ENCODE data around the gene SERPINB1.

Gene SERPINB1

GRCh38 chr6:2793534-2794151 lies 48.0 kb downstream of the SERPINB1 start:
- no peaks in the 10 kb centered on the region for H3K27me3 ChIP-seq (ENCODE audit: insufficient read depth, low read length)
- no peak overlapping the region for H3K4me3 ChIP-seq (ENCODE audit: low read depth, low read length)
- no peak overlapping the region for H3K27ac ChIP-seq (ENCODE audit: low read depth, low read length)
- H2AFZ ChIP-seq (ENCODE audit: low read length, unreplicated experiment): no peak overlapping the region
- peaks cover 26% of the 10 kb centered on the region for H3K4me1 ChIP-seq (ENCODE audit: control insufficient read depth, insufficient read depth, low read length, unreplicated experiment)
- no peaks in the 10 kb centered on the region for H3K36me3 ChIP-seq (ENCODE audit: insufficient read depth, low read length)
- no peaks in the 10 kb centered on the region for H3K79me2 ChIP-seq (ENCODE audit: control insufficient read depth, insufficient read depth, low read length, unreplicated experiment)

DNA sequence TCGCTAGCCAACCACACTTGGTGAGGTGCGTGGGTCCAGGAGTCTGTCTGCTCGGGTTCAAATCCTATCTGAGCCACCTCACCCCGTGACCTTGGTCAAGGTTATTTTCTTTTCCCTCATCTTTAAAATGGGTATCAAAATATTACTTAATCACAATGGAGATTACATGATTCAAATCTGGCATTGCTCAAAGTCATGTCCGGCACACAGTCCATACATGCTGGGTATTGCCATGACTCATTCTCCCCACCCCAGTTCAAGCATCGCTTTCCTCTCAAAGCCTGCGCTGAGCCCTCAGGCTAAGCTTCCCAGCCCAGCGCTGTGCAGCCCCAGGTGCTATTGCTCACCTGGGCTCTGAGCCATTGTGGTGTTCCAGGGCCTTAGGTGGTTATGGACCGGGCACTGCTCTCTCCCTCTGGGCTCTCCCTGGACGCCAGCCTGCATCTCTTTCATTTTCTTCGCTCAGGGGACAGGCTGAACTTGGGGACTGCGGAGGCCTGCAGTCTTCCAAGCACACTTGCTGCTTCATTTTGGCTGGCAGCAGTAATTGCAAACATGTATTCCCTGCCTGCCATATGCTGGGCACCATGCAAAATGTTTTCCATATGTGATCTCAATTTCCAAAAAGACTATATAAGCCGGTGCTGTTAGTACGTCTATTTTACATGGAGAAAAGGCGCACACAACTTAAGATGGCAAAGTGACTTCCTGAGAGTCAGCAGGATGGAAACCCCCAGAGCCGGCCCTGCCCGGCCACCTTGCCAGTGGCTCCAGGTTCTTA lies 49.1 kb downstream of the SERPINB1 start:
- Histone ChIP-seq H3K27ac (ENCODE audit: low read depth, low read length) (no peak overlapping the region), H3K4me3 (ENCODE audit: low read depth, low read length) (no peak overlapping the region), H2AFZ (ENCODE audit: low read length, unreplicated experiment) (no peak overlapping the region), H3K4me1 (ENCODE audit: control insufficient read depth, insufficient read depth, low read length, unreplicated experiment) (peaks cover 26% of the 10 kb centered on the region), H3K27me3 (ENCODE audit: insufficient read depth, low read length) (no peaks in the 10 kb centered on the region), H3K79me2 (ENCODE audit: control insufficient read depth, insufficient read depth, low read length, unreplicated experiment) (no peaks in the 10 kb centered on the region), H3K36me3 (ENCODE audit: insufficient read depth, low read length) (no peaks in the 10 kb centered on the region)

DNA sequence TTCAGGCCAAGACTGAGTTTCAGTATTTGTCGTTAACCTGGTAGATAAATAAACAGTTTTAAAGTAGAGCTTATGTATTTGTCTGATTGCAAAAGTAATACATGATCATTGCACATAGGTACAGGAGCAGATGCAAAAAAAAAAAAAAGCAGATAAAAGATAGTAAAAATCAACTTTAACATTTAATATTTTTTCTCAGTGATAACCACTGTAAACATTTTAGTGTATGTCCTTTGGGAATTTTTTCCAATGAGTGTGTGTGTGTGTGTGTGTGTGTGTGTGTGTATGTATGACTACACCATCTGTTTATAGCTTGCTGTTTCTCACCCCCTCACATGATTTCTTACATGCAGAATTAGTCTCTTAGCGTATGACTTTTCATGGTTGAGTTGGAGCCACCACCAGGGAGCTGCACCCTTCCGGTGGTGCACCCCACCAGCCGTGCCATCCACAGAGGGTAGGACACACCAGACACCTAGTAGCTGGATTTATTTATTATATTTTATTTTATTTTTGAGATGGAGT lies 50.2 kb downstream of the SERPINB1 start:
- H3K36me3 ChIP-seq (ENCODE audit: insufficient read depth, low read length): no peaks in the 10 kb centered on the region
- H2AFZ ChIP-seq (ENCODE audit: low read length, unreplicated experiment): no peak overlapping the region
- H3K27ac ChIP-seq (ENCODE audit: low read depth, low read length): peak overlapping the region; percentile 98
- no peaks in the 10 kb centered on the region for H3K27me3 ChIP-seq (ENCODE audit: insufficient read depth, low read length)
- H3K4me3 ChIP-seq (ENCODE audit: low read depth, low read length): no peak overlapping the region
- no peaks in the 10 kb centered on the region for H3K79me2 ChIP-seq (ENCODE audit: control insufficient read depth, insufficient read depth, low read length, unreplicated experiment)
- peaks cover 26% of the 10 kb centered on the region for H3K4me1 ChIP-seq (ENCODE audit: control insufficient read depth, insufficient read depth, low read length, unreplicated experiment)

- no peaks in the 10 kb centered on the region for H3K79me2 ChIP-seq (ENCODE audit: control insufficient read depth, insufficient read depth, low read length, unreplicated experiment)
- H3K27ac ChIP-seq (ENCODE audit: low read depth, low read length): peak overlapping the region; percentile 98
- peaks cover 26% of the 10 kb centered on the region for H3K4me1 ChIP-seq (ENCODE audit: control insufficient read depth, insufficient read depth, low read length, unreplicated experiment)
- no peaks in the 10 kb centered on the region for H3K27me3 ChIP-seq (ENCODE audit: insufficient read depth, low read length)
- H2AFZ ChIP-seq (ENCODE audit: low read length, unreplicated experiment): peak overlapping the region; percentile 85
- peak overlapping the region; percentile 67 for H3K4me3 ChIP-seq (ENCODE audit: low read depth, low read length)
- no peaks in the 10 kb centered on the region for H3K36me3 ChIP-seq (ENCODE audit: insufficient read depth, low read length)
These were observed 50.8 kb downstream of the SERPINB1 start for GRCh38 chr6:2790588-2791449.

- no peaks in the 10 kb centered on the region for H3K79me2 ChIP-seq (ENCODE audit: control insufficient read depth, insufficient read depth, low read length, unreplicated experiment)
These were observed 55.4 kb downstream of the SERPINB1 start for GRCh38 chr6:2786269-2786668.

DNA sequence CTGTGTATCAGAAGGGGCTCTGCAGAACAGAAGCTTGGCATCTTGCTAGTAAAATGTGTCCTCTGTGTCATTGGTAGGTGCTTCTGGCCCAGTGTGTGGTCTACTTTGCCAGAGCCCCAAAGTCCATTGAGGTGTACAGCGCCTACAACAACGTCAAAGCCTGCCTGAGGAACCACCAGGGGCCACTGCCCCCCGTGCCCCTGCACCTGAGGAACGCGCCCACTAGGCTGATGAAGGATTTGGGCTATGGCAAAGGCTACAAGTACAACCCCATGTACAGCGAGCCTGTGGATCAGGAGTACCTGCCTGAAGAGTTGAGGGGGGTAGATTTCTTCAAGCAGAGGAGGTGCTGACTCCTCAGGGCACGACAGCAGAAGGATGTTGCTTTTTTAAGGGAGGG lies 56.7 kb downstream of the SERPINB1 start:
- peaks cover 8% of the 10 kb centered on the region for H3K4me1 ChIP-seq (ENCODE audit: control insufficient read depth, insufficient read depth, low read length, unreplicated experiment)
- H3K36me3 ChIP-seq (ENCODE audit: insufficient read depth, low read length): no peaks in the 10 kb centered on the region; the same call in 1 of the 2 replicates

More at GRCh38 chr6:2786269-2786668, 55.4 kb downstream of the SERPINB1 start:
- Histone ChIP-seq H3K36me3 (ENCODE audit: insufficient read depth, low read length) (no peaks in the 10 kb centered on the region; the same call in 1 of the 2 replicates), H3K4me3 (ENCODE audit: low read depth, low read length) (no peak overlapping the region), H3K27ac (ENCODE audit: low read depth, low read length) (no peak overlapping the region), H3K27me3 (ENCODE audit: insufficient read depth, low read length) (no peaks in the 10 kb centered on the region), H3K4me1 (ENCODE audit: control insufficient read depth, insufficient read depth, low read length, unreplicated experiment) (peaks cover 22% of the 10 kb centered on the region), H2AFZ (ENCODE audit: low read length, unreplicated experiment) (no peak overlapping the region)

DNA sequence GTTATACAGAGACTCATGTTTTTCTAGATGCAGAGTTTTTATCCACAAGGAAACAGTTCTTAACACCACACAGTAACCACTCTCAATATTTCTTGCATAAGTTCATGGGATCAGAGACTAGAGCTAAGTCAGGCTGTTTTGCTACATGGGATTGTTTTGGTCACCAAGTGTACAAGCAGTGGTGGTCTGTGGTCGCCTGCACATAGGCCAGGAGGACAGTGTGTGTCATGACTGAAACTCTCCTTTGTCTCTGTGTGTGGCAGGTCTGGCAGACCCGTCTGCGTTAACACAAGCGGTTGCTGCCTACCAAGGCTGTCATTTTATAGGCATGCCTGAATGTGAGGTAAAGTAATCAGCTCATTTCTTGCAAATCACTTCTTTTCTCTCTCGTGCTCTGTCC lies 57.6 kb downstream of the SERPINB1 start:
- peaks cover 4% of the 10 kb centered on the region; the same call in 1 of the 2 replicates for H3K36me3 ChIP-seq (ENCODE audit: insufficient read depth, low read length)
- no peak overlapping the region for H2AFZ ChIP-seq (ENCODE audit: low read length, unreplicated experiment)
- H3K27ac ChIP-seq (ENCODE audit: low read depth, low read length): no peak overlapping the region
- peaks cover 2% of the 10 kb centered on the region for H3K4me1 ChIP-seq (ENCODE audit: control insufficient read depth, insufficient read depth, low read length, unreplicated experiment)
- H3K79me2 ChIP-seq (ENCODE audit: control insufficient read depth, insufficient read depth, low read length, unreplicated experiment): peaks cover 6% of the 10 kb centered on the region
- H3K27me3 ChIP-seq (ENCODE audit: insufficient read depth, low read length): no peaks in the 10 kb centered on the region
- no peak overlapping the region for H3K4me3 ChIP-seq (ENCODE audit: low read depth, low read length)

More for the DNA sequence above, 56.7 kb downstream of the SERPINB1 start:
- Histone ChIP-seq H3K27ac (ENCODE audit: low read depth, low read length) (no peak overlapping the region), H3K79me2 (ENCODE audit: control insufficient read depth, insufficient read depth, low read length, unreplicated experiment) (peaks cover 6% of the 10 kb centered on the region), H3K27me3 (ENCODE audit: insufficient read depth, low read length) (no peaks in the 10 kb centered on the region), H3K4me3 (ENCODE audit: low read depth, low read length) (no peak overlapping the region), H2AFZ (ENCODE audit: low read length, unreplicated experiment) (no peak overlapping the region)

GRCh38 chr6:2783188-2783963 lies 58.3 kb downstream of the SERPINB1 start:
- Histone ChIP-seq H3K36me3 (ENCODE audit: insufficient read depth, low read length) (peaks cover 4% of the 10 kb centered on the region; the same call in 1 of the 2 replicates), H2AFZ (ENCODE audit: low read length, unreplicated experiment) (no peak overlapping the region), H3K4me1 (ENCODE audit: control insufficient read depth, insufficient read depth, low read length, unreplicated experiment) (no peaks in the 10 kb centered on the region), H3K27ac (ENCODE audit: low read depth, low read length) (no peak overlapping the region), H3K27me3 (ENCODE audit: insufficient read depth, low read length) (no peaks in the 10 kb centered on the region), H3K4me3 (ENCODE audit: low read depth, low read length) (no peak overlapping the region), H3K79me2 (ENCODE audit: control insufficient read depth, insufficient read depth, low read length, unreplicated experiment) (peaks cover 10% of the 10 kb centered on the region)

- Histone ChIP-seq H3K36me3 (ENCODE audit: insufficient read depth, low read length) (peaks cover 4% of the 10 kb centered on the region; the same call in 1 of the 2 replicates), H3K27me3 (ENCODE audit: insufficient read depth, low read length) (no peaks in the 10 kb centered on the region), H3K79me2 (ENCODE audit: control insufficient read depth, insufficient read depth, low read length, unreplicated experiment) (peaks cover 16% of the 10 kb centered on the region), H3K4me3 (ENCODE audit: low read depth, low read length) (no peak overlapping the region), H3K27ac (ENCODE audit: low read depth, low read length) (no peak overlapping the region), H2AFZ (ENCODE audit: low read length, unreplicated experiment) (no peak overlapping the region), H3K4me1 (ENCODE audit: control insufficient read depth, insufficient read depth, low read length, unreplicated experiment) (no peaks in the 10 kb centered on the region)
These were observed 58.9 kb downstream of the SERPINB1 start for GRCh38 chr6:2782825-2783187.

GRCh38 chr6:2782356-2782708 lies 59.3 kb downstream of the SERPINB1 start:
- Histone ChIP-seq H3K79me2 (ENCODE audit: control insufficient read depth, insufficient read depth, low read length, unreplicated experiment) (peaks cover 20% of the 10 kb centered on the region), H3K4me1 (ENCODE audit: control insufficient read depth, insufficient read depth, low read length, unreplicated experiment) (no peaks in the 10 kb centered on the region), H3K27me3 (ENCODE audit: insufficient read depth, low read length) (no peaks in the 10 kb centered on the region), H3K4me3 (ENCODE audit: low read depth, low read length) (no peak overlapping the region), H3K27ac (ENCODE audit: low read depth, low read length) (no peak overlapping the region), H2AFZ (ENCODE audit: low read length, unreplicated experiment) (no peak overlapping the region), H3K36me3 (ENCODE audit: insufficient read depth, low read length) (peaks cover 4% of the 10 kb centered on the region; the same call in 1 of the 2 replicates)

All from ACC112 (cell line).